OCI-M2 (cell line): Measurements from ENCODE around the gene USB1.

Experiments used
- DNase-seq: peaks from one replicate; lab custom pipeline; 2025; ENCODE audit not compliant: unreplicated experiment; lab: John Stamatoyannopoulos, UW

USB1 gene

DNA sequence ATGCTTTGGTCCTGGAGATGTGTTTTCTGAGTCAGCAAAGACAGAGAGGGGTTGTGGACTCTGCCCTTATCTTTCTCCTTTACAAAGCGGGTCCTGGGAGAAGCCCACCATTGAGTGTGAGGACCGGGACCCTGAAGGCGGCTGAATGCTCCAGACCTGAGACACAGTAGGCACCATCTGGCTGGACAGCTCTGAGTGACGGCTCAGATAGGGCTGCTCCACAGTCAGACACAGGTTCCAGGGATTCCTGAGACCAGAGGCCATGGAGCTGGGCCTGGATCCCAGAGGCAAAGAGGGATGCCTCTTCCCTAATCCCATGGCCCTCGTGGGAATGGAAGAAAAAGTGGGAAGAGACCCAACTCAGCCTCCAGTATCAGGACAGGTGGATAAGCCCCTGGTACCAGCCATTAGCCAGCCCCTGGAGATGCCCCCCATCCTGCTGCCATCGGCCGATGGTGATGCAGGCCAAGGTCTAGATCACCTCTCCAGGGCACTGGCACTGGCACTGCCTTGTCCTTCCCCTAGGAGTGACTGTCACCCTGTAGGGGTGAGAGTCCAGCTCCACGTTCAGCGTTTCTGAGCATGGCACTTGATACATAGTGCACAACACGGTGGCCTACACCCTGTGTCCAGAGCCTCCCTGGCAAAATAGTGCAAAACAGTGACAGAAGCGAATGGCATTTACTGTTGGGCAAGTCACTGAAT is 29.1 kb downstream of the USB1 start:
- no peak for DNase-seq

DNA sequence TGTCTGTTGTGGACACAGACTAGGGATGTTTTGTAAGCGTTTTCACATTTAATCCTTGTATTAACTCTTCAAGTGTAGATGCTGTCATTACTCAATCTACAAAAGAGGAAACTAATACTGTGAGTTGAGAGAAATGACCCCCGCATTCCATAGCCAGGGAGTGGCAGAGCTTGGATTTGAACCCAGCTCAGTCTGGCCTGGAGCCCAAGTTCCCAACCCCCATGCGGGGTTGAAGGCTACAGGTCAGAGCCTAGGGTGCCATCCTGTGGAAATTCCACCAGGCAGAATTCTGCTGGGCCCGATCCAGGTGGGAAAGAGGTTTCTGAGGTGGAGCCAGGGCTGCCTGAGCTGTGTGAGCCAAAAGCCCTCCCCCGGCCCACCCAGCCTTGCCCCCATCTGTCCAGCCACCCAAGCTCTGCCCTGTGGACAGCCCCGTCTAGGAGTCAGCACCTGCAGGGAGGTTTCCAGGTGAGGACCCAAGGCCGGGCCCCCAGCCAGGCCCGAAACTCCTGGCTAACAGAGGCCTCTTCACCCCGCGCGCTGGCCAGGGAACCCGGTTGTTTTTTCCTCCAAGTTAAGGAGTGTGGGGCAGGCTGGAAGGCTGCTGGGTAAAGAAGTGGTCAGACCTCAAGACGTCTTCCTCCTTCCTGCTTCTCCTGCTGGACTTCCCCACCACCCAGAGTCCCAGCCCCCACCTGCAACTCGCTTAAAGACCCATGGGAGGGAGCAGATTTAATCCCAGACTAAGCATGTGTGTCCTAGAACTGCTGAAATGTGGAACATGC is 30.0 kb downstream of the USB1 start:
- DNase-seq = no peak

GRCh38 chr16:58032710-58033293 is 31.6 kb downstream of the USB1 start:
- no peak for DNase-seq

- no peak for DNase-seq
Observed at GRCh38 chr16:58034128-58034685, 33.0 kb downstream of the USB1 start.

GRCh38 chr16:58034774-58035173 is 33.6 kb downstream of the USB1 start:
- no peak for DNase-seq

GRCh38 chr16:58035356-58036170 is 34.4 kb downstream of the USB1 start:
- no peak for DNase-seq

GRCh38 chr16:58036943-58037342 is 35.7 kb downstream of the USB1 start:
- no peak for DNase-seq

DNA sequence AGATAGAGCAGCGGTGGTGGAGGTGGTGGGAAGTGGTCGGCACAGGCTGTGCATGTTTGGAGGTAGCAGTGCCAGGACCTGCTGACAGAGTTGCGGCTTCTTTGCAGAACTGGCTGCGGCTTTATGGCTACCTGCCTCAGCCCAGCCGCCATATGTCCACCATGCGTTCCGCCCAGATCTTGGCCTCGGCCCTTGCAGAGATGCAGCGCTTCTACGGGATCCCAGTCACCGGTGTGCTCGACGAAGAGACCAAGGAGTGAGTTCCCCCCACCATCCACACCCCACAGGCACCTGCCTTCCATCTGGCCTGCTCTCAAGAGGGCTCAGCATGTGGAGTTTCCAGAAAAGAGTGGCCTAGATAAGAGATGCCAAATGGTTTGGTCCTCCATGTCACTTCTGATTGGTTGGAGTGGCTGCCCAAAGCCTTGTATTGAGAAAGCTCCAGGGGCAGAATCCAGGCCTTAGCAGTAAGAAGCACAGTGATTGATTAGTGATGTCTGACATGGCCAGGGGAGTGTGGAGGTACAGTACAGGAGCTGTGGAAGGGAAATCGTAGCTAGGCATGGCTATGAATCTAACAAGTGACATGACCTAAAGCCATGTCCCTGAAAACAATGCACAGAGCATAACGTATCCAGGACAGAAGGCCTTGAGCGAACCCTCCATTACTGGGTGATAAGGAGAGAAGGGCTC is 36.3 kb downstream of the USB1 start:
- DNase-seq = no peak

- no peak for DNase-seq
Observed at GRCh38 chr16:58038219-58038641, 37.0 kb downstream of the USB1 start.

DNA sequence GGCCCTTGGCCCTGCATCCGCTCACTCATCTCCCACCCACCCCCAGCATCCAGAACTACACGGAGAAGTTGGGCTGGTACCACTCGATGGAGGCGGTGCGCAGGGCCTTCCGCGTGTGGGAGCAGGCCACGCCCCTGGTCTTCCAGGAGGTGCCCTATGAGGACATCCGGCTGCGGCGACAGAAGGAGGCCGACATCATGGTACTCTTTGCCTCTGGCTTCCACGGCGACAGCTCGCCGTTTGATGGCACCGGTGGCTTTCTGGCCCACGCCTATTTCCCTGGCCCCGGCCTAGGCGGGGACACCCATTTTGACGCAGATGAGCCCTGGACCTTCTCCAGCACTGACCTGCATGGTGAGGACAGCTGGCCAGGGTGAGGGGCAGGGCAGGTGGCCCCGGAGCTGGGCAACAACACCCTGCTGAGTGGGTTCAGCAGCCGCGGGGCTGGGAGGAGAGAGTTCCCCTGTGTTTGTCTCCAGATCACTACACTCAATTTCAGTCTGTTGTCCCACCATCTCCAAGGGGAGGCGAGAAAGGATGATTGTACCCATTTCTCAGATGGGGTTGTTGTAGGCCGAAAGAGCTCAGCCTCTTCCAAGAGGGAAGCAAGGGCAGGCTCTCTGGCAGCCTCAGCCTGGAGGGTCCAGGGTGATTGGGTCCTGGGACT is 38.8 kb downstream of the USB1 start:
- no peak for DNase-seq

DNA sequence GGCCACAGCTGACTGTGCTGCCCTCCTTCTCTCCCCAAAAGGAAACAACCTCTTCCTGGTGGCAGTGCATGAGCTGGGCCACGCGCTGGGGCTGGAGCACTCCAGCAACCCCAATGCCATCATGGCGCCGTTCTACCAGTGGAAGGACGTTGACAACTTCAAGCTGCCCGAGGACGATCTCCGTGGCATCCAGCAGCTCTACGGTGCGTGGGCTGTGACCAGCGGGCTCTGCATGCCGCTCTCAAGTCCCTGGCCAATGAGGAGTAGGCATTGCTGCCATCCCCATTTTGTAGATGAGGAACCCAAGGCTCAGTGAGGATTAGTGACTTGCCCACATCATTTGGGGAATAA is 39.3 kb downstream of the USB1 start:
- no peak for DNase-seq

DNA sequence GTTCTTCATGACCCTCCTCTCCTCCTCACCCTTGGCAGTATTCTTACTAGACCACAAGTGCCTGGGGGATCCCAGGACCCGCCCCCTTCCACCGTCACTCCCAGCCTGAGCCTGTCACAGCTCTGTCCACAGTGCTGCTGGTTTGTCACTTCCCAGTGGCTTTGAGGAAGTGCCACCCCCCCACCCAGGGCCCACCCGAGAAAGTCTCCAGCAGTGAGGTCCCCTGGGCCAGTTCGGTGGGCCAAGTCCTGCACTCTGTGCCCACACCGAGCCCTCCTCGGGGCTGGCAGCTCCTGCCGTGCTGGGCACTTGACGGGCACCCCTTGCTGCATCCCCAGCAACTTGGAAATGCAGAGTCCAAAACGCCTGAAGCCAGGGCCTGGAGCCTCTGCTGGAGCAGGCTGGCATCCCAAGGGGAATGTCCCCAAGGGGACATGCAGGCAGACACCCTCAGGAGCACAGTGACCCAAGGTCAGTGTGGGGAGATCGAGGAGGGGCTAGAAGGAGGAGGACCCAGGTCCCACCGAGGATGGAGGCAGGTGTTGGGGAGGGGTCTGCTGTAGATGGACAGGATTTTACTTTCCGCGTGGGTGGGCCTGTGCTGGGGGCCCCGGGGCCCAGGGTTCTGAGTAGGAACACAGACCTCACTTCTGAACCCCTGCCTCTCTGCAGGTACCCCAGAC is 39.9 kb downstream of the USB1 start:
- no peak for DNase-seq

GRCh38 chr16:58041628-58041955 is 40.4 kb downstream of the USB1 start:
- DNase-seq = no peak

GRCh38 chr16:58042001-58042885 is 41.0 kb downstream of the USB1 start:
- DNase-seq = no peak

- DNase-seq = no peak
Observed at GRCh38 chr16:58042886-58043515, 41.8 kb downstream of the USB1 start.

DNA sequence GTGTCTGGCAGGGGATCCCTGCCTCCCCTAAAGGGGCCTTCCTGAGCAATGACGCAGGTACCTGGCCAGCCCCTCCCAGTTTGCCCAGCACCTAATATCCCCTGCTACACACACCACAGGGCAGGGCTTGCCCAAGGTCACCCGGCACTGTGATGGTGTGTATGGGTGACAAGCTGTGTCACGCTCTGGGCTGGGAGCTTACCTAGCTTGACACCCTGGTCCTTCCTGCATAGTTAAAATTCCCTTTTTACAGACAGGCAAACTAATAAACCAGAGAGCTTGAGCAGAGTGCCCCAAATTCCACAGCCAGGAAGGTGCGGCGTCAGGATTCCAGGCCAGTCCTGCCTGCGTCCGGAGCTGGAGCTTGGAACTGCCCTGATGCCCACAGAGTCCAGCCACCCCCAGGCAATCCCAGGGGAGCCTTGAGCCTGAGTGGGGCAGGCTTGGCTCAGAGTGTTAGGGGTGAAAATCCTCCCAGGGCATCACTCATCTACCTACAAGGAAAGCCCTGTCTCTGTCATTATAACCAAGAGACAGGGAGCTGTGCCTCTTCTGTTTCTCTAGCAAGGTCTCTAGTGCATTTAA is 42.5 kb downstream of the USB1 start:
- no peak for DNase-seq

DNA sequence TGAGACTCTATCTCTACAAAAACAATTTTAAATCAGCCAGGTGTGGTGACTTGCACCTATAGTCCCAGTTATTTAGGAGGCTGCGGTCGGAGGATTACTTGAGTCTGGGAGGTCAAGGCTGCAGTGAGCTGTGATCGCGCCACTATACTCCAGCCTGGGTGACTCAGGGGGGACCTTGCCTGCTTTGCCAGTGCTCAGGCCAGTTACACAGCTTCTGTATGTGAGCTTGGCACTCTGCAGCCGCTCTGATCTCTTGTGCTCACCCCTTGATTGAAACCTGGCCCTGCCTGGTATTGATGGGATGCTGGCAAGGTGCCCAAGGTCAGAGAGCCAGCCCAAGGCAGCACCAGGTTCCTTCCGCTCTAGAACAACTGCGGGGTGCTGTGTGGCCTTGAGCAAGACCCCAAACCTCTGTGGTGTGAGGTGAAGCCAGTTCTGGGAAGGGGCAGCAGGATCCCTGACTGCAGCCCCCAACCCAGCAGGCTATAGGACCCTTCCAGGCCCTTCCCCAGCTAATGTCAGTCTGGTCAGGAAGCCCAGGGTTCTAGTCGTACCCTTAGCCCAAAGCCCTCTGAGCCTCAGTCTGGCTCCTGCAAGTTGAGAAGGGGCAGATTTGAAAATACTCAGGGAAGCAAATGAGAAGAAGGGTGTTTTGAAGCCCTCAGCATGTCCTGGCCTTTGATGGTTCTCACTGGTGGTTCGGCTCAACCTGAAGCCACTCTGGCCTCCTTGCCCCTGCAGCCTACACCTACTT is 43.2 kb downstream of the USB1 start:
- DNase-seq = no peak
